Activated CD4-positive, alpha-beta T cell treated with anti-CD3 and anti-CD28 coated beads, Interleukin-2, amount 50 U/mL, for 16 hours (primary cell): ENCODE data around the gene PTH2.
"Not testable (repeated sequence)": the region's sequence is repeated elsewhere in the genome, so short reads cannot be mapped to it uniquely, and the experiment has no call there.

Source experiments
- DNase-seq: peaks from one replicate; pipeline ENCODE4 v3.0.0-alpha.2; 2020

The PTH2 gene, protein sequence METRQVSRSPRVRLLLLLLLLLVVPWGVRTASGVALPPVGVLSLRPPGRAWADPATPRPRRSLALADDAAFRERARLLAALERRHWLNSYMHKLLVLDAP

GRCh38 chr19:49423071-49423984, at the start of gene PTH2:
Gene PTH2 (minus strand): TSS chr19:49423441. CDS start chr19:49423339, 102 bp downstream.
- no peak for DNase-seq

- no peak for DNase-seq
These were observed 49.7 kb upstream of the PTH2 start for GRCh38 chr19:49472936-49473335.

DNA sequence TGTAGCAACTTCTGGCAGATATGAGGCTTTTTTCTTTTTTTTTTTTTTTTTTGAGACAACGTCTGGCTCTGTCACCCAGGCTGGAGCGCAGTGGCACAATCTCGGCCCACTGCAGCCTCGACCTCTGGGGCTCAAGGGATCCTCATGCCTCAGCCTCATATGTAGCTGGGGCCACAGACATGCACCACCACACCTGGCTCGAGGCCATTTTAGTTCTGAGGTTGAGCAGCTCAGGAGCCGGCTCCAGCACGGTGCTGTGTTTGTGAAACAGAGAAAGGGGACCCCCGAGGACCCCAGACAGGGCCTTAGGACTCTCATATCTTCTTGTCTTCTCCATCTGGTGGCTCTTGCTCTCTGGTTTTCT, 47.4 kb upstream of the PTH2 start:
- no peak for DNase-seq

DNA sequence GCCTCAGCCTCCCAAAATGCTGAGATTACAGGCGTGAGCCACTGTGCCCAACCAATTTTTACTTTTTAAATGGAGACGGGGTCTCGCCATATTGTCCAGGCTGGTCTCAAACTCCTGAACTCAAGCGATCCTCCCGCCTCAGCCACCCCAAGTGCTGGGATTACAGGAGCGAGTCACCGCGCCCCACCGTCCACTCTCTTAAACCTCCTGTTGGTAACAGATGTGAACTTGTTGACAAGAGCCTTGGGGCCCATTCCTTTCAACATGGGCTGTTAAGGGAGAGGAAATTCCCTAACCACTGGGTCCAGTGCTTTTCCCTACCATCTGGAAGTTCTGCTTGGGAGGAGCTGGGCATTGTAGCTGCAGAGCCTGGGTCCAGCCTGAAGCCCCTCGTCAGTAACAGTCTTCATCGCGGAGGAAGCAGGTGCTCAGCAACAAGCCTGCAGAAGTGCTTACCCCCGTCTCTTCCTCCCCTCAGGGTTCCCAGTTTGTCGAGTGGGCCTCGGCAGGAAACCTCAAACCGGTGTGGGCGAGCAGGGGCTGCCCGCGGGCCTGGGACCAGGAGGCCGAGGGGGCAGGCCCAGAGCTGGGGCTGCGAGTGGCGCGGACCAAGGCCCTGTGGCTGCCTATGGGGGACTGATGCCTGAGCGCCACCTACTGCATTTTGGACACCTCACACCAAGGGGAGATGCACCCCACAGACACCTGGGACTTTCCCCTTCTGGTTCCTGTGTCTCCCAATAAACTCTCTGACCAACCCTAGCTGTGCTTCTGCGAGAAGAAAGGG, 46.8 kb upstream of the PTH2 start:
- DNase-seq, result peak; percentile 92

- DNase-seq, result peak; percentile 94
These were observed 45.7 kb upstream of the PTH2 start for GRCh38 chr19:49468746-49469447.

DNA sequence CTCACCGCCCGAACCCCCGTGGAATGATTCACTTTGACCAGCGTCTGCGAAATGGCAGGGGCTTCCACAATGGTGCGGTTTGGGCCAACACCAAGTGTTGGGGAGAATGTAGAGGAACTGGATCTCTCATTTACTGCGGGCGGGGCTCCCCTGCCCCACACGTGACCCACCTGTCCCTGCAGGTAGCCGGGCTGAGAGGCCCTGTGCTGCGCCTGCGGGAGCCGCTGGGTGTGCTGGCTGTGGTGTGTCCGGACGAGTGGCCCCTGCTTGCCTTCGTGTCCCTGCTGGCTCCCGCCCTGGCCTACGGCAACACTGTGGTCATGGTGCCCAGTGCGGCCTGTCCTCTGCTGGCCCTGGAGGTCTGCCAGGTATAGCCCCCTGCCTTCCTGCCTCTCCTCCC, 45.0 kb upstream of the PTH2 start:
- no peak for DNase-seq

DNA sequence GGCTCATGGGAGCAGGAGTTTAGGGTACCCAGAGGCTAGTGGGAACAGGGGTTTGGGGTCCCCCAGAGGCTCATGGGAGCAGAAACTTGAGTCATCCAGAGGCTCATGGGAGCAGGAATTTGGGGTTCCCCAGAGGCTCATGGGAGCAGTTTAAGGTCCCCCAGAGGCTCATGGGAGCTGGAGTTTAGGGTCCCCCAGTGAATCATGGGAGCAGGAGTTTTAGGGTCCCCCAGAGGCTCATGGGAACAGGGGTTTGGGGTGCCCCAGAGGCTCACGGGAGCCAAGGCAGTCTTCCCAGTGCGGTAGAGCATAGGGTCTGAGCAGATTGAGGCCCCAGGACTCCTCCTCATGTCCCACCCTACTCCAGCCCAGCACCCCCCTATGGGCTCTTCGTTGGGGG, 42.1 kb upstream of the PTH2 start:
- no peak for DNase-seq

- no peak for DNase-seq
These were observed 40.9 kb upstream of the PTH2 start for GRCh38 chr19:49463960-49464740.

DNA sequence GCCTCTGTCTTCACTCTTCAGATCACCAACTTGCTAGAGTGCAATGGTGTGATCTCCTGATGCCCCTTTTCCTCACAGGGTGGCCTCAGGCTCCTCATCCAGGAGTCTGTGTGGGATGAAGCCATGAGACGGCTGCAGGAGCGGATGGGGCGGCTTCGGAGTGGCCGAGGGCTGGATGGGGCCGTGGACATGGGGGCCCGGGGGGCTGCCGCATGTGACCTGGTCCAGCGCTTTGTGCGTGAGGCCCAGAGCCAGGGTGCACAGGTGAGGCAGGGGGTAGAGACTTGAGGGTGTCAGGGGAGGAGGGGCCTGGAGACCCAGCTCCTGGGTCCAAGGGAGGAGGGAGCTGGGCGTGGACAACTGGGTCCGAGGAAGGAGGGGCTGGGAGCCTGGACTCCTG, 39.3 kb upstream of the PTH2 start:
- DNase-seq, result no peak

DNA sequence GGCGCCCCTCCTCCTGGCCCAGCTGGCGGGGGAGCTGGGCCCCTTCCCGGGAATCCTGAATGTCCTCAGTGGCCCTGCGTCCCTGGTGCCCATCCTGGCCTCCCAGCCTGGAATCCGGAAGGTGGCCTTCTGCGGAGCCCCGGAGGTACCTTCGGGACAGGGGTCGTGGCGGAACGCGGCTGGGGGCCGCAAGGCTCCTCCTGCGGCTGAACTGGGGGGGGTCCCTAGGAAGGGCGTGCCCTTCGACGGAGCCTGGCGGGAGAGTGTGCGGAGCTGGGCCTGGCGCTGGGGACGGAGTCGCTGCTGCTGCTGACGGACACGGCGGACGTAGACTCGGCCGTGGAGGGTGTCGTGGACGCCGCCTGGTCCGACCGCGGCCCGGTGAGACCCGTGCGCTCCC, 38.4 kb upstream of the PTH2 start:
- no peak for DNase-seq

DNA sequence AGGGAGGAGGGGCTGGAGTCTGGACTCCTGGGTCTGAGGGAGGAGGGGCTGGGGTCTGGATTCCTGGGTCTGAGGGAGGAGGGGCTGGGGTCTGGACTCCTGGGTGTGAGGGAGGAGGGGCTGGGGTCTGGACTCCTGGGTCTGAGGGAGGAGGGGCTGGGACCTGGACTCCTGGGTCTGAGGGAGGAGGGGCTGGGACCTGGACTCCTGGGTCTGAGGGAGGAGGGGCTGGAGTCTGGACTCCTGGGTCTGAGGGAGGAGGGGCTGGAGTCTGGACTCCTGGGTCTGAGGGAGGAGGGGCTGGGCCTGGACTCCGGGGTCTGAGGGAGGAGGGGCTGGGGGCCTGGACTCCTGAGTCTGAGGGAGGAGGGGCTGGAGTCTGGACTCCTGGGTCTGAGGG, 37.9 kb upstream of the PTH2 start:
- not testable (repeated sequence) for DNase-seq

DNA sequence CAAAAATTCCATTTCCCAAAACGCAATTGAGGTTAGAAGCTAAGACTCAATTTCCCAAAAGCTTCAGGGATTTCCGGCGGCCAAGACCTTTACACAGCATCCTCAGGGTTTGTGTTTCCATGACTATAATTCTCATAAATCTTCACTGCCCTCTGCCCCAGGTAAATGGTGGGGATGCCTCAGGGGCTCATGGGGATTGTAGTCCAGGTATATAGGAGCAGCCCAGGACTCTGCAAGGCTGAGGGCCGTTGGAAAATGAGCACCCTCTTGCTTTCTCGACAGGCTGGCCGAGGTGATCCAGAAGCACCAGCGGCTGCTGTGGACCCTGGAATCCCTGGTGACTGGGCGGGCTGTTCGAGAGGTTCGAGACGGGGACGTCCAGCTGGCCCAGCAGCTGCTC, 36.1 kb upstream of the PTH2 start:
- no peak for DNase-seq

- DNase-seq, result no peak
These were observed 35.3 kb upstream of the PTH2 start for GRCh38 chr19:49458567-49458903.

- DNase-seq, result no peak
These were observed 33.1 kb upstream of the PTH2 start for GRCh38 chr19:49456326-49456725.

GRCh38 chr19:49455773-49456172, 32.5 kb upstream of the PTH2 start:
- no peak for DNase-seq

GRCh38 chr19:49453757-49454240, 30.6 kb upstream of the PTH2 start:
- no peak for DNase-seq

- DNase-seq, result peak; percentile 98
These were observed 29.9 kb upstream of the PTH2 start, which contains the start of gene ALDH16A1 for GRCh38 chr19:49453013-49453756. Gene ALDH16A1 (plus strand): TSS chr19:49453225. CDS start chr19:49453332, 107 bp downstream.

DNA sequence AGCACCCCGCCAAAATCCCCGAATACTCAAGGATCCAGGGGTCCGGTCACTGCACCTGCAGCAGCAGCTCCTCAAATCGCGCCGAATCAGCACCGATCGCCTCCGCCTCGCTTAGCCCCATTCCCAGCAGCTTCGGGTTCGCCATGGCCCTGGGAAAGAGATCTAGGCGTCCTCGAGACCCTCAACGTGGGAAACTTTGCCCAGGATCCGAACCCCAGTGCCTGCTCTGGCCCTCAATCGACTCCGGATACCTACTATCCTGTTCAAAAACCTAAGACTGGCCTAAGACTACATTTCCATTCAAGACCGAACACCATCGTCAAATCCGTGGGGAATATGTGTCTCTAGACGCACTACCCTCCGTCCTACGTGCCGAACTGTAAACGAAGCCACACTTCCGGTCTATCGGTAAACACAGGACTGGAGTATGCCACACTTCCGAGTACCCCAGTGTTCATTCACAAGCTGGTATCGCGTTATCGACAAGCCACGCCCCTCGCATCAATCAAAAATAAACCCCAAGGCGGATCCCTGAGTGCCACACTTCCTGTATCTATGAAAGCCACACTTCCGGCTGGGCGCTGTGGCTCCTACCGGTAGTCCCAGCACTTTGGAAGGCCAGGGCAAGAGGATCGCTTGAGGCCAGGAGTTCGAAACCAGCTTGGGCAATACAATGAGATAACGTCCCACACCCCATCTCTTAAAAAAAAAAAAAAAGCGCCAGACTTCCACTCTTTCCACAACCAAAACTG, 28.4 kb upstream of the PTH2 start, which contains the start of gene PIH1D1:
Gene PIH1D1, minus strand, starts transcription at position 385 of the 752 bp plus-strand sequence. Its CDS starts 240 bp downstream, at position 145.
- peak; percentile 99 for DNase-seq

DNA sequence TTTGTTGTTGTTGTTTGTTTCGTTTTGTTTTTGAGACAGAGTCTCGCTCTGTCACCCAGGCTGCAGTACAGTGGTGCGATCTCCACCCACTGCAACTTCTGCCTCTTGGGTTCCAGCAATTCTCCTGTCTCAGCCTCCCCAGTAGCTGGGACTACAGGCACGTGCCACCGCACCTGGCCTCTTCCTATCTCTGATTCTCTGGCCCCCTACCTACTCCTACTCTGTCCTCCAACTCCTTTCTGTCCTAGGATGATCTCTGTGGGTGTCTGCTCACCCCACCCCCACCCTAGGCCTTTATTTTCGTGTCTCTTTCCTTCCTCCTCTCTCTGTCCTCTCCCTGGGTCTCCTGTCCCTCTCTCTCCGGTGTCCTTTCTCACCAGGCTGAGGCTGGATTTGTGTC, 27.2 kb upstream of the PTH2 start:
- DNase-seq, result no peak

- DNase-seq, result no peak
These were observed 25.2 kb upstream of the PTH2 start for GRCh38 chr19:49448432-49448786.
